Stimulated activated CD4-positive, alpha-beta T cell treated with anti-CD3 and anti-CD28 coated beads, Interleukin-15, amount 100 ng/mL, for 48 hours (primary cell): ENCODE data around the gene IGSF3.
"Not testable (repeated sequence)": the region's sequence is repeated elsewhere in the genome, so short reads cannot be mapped to it uniquely, and the experiment has no call there.

Experiments
- DNase-seq, 2 donors: peaks; one replicate each; pipeline ENCODE4 v3.0.0-alpha.2; 2020; ENCODE audit warnings: low read depth in 2 of 2

The IGSF3 gene

GRCh38 chr1:116661633-116662032 lies 5.9 kb downstream of the IGSF3 start:
- no peak for DNase-seq

GRCh38 chr1:116658645-116659044 lies 8.9 kb downstream of the IGSF3 start:
- not testable (repeated sequence) for DNase-seq

GRCh38 chr1:116657836-116658235 lies 9.7 kb downstream of the IGSF3 start:
- DNase-seq = not testable (repeated sequence)

GRCh38 chr1:116654351-116654750 lies 13.2 kb downstream of the IGSF3 start:
- DNase-seq = no peak

- not testable (repeated sequence) for DNase-seq
These were observed 14.9 kb downstream of the IGSF3 start for GRCh38 chr1:116652598-116652997.

GRCh38 chr1:116650781-116651180 lies 16.8 kb downstream of the IGSF3 start:
- DNase-seq = not testable (repeated sequence)

GRCh38 chr1:116649041-116649440 lies 18.5 kb downstream of the IGSF3 start:
- DNase-seq = not testable (repeated sequence)

GRCh38 chr1:116648325-116648724 lies 19.2 kb downstream of the IGSF3 start:
- not testable (repeated sequence) for DNase-seq

GRCh38 chr1:116647186-116647585 lies 20.3 kb downstream of the IGSF3 start:
- DNase-seq = not testable (repeated sequence)

GRCh38 chr1:116646673-116647170 lies 20.8 kb downstream of the IGSF3 start:
- DNase-seq = not testable (repeated sequence)

- not testable (repeated sequence) for DNase-seq
These were observed 21.5 kb downstream of the IGSF3 start for GRCh38 chr1:116645802-116646672.

- not testable (repeated sequence) for DNase-seq
These were observed 22.5 kb downstream of the IGSF3 start for GRCh38 chr1:116644993-116645392.

GRCh38 chr1:116644096-116644495 lies 23.4 kb downstream of the IGSF3 start:
- DNase-seq = not testable (repeated sequence)

GRCh38 chr1:116643281-116643751 lies 24.2 kb downstream of the IGSF3 start:
- DNase-seq = not testable (repeated sequence)

GRCh38 chr1:116642311-116643280 lies 24.9 kb downstream of the IGSF3 start:
- not testable (repeated sequence) for DNase-seq

GRCh38 chr1:116637583-116637982 lies 29.9 kb downstream of the IGSF3 start:
- peak in 1 of 2 donors; percentile 14 for DNase-seq

- DNase-seq = not testable (repeated sequence)
These were observed 30.9 kb downstream of the IGSF3 start for GRCh38 chr1:116636584-116636983.

- DNase-seq = not testable (repeated sequence)
These were observed 33.1 kb downstream of the IGSF3 start for GRCh38 chr1:116634386-116634785.

- DNase-seq = not testable (repeated sequence)
These were observed 35.3 kb downstream of the IGSF3 start for GRCh38 chr1:116631996-116632925.

GRCh38 chr1:116631554-116631953 lies 36.0 kb downstream of the IGSF3 start:
- not testable (repeated sequence) for DNase-seq

- DNase-seq = not testable (repeated sequence)
These were observed 37.5 kb downstream of the IGSF3 start for GRCh38 chr1:116630057-116630456.
